Panc1 (cell line): ENCODE data around the gene MRPS35. TPM values are rescaled to one million over a fixed set of nuclear protein-coding genes. Genes with fewer than 3 reads are reported as not detected.

Source experiments
- ATAC-seq: fragments of 200-7000 bp; cut with Tn5 transposase; 2 replicates; pipeline ENCODE4 v1.9.1; 2020; ENCODE audit warnings: mild to moderate bottlenecking, moderate library complexity
- BruUV-seq: library from RNA; stranded (reverse); fragments of 400-500 nt; replicated peaks from 2 replicates; lab custom pipeline; 2021; lab: Mats Ljungman, UMichigan
- CTCF ChIA-PET: fragments of 300-600 bp; sonication (Branson Sonifier 250); formaldehyde crosslinking; loops from one replicate; lab custom pipeline; 2022; ENCODE audit warnings: antibody characterized with exemption; lab: Charles Lee
- POLR2A ChIA-PET: fragments of 300-600 bp; sonication (Branson Sonifier 250); formaldehyde crosslinking; loops from one replicate; lab custom pipeline; 2022; ENCODE audit warnings: antibody characterized with exemption; lab: Charles Lee
- DNase-seq: peaks from one replicate; pipeline ENCODE4 v3.0.0-alpha.2; 2010; ENCODE audit warnings: low read depth, low spot score
- H3K27ac ChIP-seq: 2 replicates; pipeline ENCODE4 v1.5.1; 2011; ENCODE audit warnings: mild to moderate bottlenecking, low read length, inconsistent platforms
- H3K27me3 ChIP-seq: fragments of 200-500 bp; sonication (Bioruptor generic); 2 replicates; pipeline ENCODE4 v1.6.0; 2014; ENCODE audit warnings: low read length, inconsistent platforms; ENCODE audit not compliant: control insufficient read depth, insufficient read depth
- H3K36me3 ChIP-seq: fragments of 200-500 bp; sonication (Bioruptor generic); 2 replicates; pipeline ENCODE4 v1.5.1; 2014; ENCODE audit warnings: inconsistent platforms, mild to moderate bottlenecking, low read length, moderate library complexity; ENCODE audit not compliant: control insufficient read depth, insufficient read depth
- H3K4me1 ChIP-seq: 2 replicates; pipeline ENCODE4 v1.5.1; 2011; ENCODE audit warnings: inconsistent platforms, mild to moderate bottlenecking, low read length, moderate library complexity; ENCODE audit not compliant: control insufficient read depth, insufficient read depth
- H3K4me3 ChIP-seq, 2 experiments: 2 replicates each; pipeline ENCODE4 v1.5.1; 2011 to 2012; ENCODE audit warnings: low read depth in 2 of 2, low read length in 2 of 2, mild to moderate bottlenecking in 2 of 2, inconsistent platforms in 1 of 2, moderate library complexity in 1 of 2
- H3K9me3 ChIP-seq: fragments of 200-500 bp; sonication (Bioruptor generic); 2 replicates; pipeline ENCODE4 v1.5.1; 2014; ENCODE audit warnings: low read depth, mild to moderate bottlenecking, inconsistent platforms, low read length, moderate library complexity; ENCODE audit not compliant: control insufficient read depth, insufficient read depth
- POLR2AphosphoS5 ChIP-seq: IDR thresholded peaks from 2 replicates; pipeline ENCODE4 v1.6.1; 2012; ENCODE audit warnings: mild to moderate bottlenecking, low read depth, low read length, moderate library complexity
- SIN3A ChIP-seq: IDR thresholded peaks from 2 replicates; pipeline ENCODE4 v1.6.1; 2012; ENCODE audit warnings: low read depth, mild to moderate bottlenecking, low read length, moderate library complexity, borderline replicate concordance; ENCODE audit not compliant: insufficient read depth
- TCF7L2 ChIP-seq: IDR thresholded peaks from 2 replicates; pipeline ENCODE4 v1.6.1; 2011; ENCODE audit warnings: mild to moderate bottlenecking, low read depth, low read length, inconsistent platforms
- in situ Hi-C: cut with HindIII; loops from 2 replicates; pipeline ENCODE4 v1.10.0; 2016; ENCODE audit warnings: low sequenced_read_pairs, low pct_unique_long_range_greater_than_20kb
- intact Hi-C: fragments of 100-400 bp; cut with micrococcal nuclease; formaldehyde crosslinking; loops from one replicate; pipeline ENCODE4 v1.10.0; 2022; ENCODE audit not compliant: unreplicated experiment
- total RNA-seq: library from RNA; stranded (reverse); gene quantifications from one replicate; pipeline ENCODE4 v1.2.1, GENCODE V29; 2021; ENCODE audit not compliant: unreplicated experiment
- TF ChIP-seq, protein P1 (sequence below): fragments of 450-650 bp; IDR thresholded peaks from 2 replicates; pipeline ENCODE4 v1.5.1; 2017; ENCODE audit warnings: mild to moderate bottlenecking
- TF ChIP-seq, protein P2 (sequence below), 2 experiments: IDR thresholded peaks; 2 replicates each; pipeline ENCODE4 v1.6.1; 2011 to 2012; ENCODE audit warnings: low read depth in 2 of 2, control low read depth in 1 of 2, low read length in 1 of 2, mild to moderate bottlenecking in 1 of 2, moderate library complexity in 1 of 2; ENCODE audit not compliant: insufficient read depth in 1 of 2

The MRPS35 gene
- total RNA-seq, 1 experiment from 2014 or later = 63.9 TPM

DNA sequence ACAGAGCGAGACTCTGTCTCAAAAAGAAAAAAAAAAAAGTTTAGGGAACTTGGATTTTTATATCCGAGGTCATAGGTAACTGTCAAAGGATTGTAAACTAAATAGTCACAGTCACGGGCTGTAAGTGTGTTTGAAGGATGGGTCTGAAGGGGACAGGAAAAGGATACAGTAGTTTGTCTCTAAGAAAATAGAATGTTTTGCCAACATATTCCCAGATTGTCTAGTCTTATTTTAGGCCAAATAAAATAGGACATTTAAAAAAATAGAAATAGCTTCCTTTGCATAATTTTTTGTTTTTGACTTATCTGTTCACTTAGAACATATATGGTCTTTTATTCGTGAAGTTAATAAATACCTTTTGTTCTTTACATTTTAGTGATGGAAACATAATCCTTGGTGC is 38.6 kb upstream of the MRPS35 start:
- Histone ChIP-seq H3K9me3 (no peaks in the 10 kb centered on the region), H3K36me3 (peaks cover 3% of the 10 kb centered on the region; the same call in 1 of the 2 replicates), H3K4me1 (no peaks in the 10 kb centered on the region), H3K27ac (no peak overlapping the region), H3K4me3 (no peak overlapping the region), H3K27me3 (no peaks in the 10 kb centered on the region)
- CTCF ChIA-PET = no interaction called here
- TF ChIP-seq SIN3A = no peak
- TF ChIP-seq, protein P1, sequence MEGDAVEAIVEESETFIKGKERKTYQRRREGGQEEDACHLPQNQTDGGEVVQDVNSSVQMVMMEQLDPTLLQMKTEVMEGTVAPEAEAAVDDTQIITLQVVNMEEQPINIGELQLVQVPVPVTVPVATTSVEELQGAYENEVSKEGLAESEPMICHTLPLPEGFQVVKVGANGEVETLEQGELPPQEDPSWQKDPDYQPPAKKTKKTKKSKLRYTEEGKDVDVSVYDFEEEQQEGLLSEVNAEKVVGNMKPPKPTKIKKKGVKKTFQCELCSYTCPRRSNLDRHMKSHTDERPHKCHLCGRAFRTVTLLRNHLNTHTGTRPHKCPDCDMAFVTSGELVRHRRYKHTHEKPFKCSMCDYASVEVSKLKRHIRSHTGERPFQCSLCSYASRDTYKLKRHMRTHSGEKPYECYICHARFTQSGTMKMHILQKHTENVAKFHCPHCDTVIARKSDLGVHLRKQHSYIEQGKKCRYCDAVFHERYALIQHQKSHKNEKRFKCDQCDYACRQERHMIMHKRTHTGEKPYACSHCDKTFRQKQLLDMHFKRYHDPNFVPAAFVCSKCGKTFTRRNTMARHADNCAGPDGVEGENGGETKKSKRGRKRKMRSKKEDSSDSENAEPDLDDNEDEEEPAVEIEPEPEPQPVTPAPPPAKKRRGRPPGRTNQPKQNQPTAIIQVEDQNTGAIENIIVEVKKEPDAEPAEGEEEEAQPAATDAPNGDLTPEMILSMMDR = no peak
- TF ChIP-seq TCF7L2 = no peak
- TF ChIP-seq POLR2AphosphoS5 = no peak
- TF ChIP-seq, protein P2, sequence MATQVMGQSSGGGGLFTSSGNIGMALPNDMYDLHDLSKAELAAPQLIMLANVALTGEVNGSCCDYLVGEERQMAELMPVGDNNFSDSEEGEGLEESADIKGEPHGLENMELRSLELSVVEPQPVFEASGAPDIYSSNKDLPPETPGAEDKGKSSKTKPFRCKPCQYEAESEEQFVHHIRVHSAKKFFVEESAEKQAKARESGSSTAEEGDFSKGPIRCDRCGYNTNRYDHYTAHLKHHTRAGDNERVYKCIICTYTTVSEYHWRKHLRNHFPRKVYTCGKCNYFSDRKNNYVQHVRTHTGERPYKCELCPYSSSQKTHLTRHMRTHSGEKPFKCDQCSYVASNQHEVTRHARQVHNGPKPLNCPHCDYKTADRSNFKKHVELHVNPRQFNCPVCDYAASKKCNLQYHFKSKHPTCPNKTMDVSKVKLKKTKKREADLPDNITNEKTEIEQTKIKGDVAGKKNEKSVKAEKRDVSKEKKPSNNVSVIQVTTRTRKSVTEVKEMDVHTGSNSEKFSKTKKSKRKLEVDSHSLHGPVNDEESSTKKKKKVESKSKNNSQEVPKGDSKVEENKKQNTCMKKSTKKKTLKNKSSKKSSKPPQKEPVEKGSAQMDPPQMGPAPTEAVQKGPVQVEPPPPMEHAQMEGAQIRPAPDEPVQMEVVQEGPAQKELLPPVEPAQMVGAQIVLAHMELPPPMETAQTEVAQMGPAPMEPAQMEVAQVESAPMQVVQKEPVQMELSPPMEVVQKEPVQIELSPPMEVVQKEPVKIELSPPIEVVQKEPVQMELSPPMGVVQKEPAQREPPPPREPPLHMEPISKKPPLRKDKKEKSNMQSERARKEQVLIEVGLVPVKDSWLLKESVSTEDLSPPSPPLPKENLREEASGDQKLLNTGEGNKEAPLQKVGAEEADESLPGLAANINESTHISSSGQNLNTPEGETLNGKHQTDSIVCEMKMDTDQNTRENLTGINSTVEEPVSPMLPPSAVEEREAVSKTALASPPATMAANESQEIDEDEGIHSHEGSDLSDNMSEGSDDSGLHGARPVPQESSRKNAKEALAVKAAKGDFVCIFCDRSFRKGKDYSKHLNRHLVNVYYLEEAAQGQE (IDR thresholded peaks at IDR 0.05; ENCODE audit: insufficient read depth in 1 of 2, low read depth in 2 of 2, low read length in 1 of 2) = no peak
- DNase-seq = no peak
- POLR2A ChIA-PET = no interaction called here
- no TSS peak for BruUV-seq
- intact Hi-C loops = no loop called here
- no peak for ATAC-seq
- in situ Hi-C loops = no loop called here

DNA sequence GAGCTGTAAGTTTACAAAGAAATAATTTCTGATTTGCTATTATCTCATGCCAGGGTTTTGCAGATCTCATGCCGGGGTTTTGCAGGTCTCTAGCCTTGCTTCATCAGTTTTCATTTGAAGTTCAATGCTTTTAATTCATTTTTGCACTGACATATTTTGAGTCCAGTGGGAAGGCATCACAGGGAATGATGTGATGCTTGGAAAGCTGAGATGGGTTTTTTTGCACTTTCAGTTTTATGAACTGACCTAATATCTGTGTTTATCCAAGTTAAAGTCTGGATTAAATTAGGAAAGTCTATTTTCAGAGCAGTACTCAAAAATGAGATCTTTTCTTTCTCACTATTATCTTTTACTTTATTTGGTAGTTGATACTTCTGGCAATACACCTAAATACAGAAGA is 38.0 kb upstream of the MRPS35 start:
- no peaks in the 10 kb centered on the region for H3K27me3 ChIP-seq
- ChIA-PET CTCF (no interaction called here), POLR2A (no interaction called here)
- in situ Hi-C loops = no loop called here
- no peaks in the 10 kb centered on the region for H3K9me3 ChIP-seq
- TF ChIP-seq, protein P2 (IDR thresholded peaks at IDR 0.05; ENCODE audit: insufficient read depth in 1 of 2, low read depth in 2 of 2, low read length in 1 of 2) = no peak
- no peak for TF ChIP-seq TCF7L2
- TF ChIP-seq, protein P1 = no peak
- no peak for TF ChIP-seq POLR2AphosphoS5
- TF ChIP-seq SIN3A = no peak
- DNase-seq (no peak), ATAC-seq (no peak)
- intact Hi-C loops = no loop called here
- H3K27ac ChIP-seq = no peak overlapping the region
- no peaks in the 10 kb centered on the region for H3K4me1 ChIP-seq
- no peak overlapping the region for H3K4me3 ChIP-seq
- H3K36me3 ChIP-seq = no peaks in the 10 kb centered on the region
- no TSS peak for BruUV-seq
